HG02970 (cell line): ENCODE measurements around the gene CCM2.
"Not testable (repeated sequence)": the region's sequence is repeated elsewhere in the genome, so short reads cannot be mapped to it uniquely, and the experiment has no call there.

Source experiments
- ATAC-seq: cut with Tn5 transposase; IDR thresholded peaks from one replicate; pipeline ENCODE4 v1.9.1; 2021; ENCODE audit warnings: mild to moderate bottlenecking, moderate library complexity, moderate number of reproducible peaks; ENCODE audit not compliant: unreplicated experiment, low FRiP score

Gene CCM2

GRCh38 chr7:45028138-45028919 lies 28.3 kb downstream of the CCM2 start:
- no peak for ATAC-seq

GRCh38 chr7:45028920-45029344 lies 28.9 kb downstream of the CCM2 start:
- ATAC-seq: no peak

GRCh38 chr7:45031829-45032228 lies 31.8 kb downstream of the CCM2 start:
- no peak for ATAC-seq

- ATAC-seq: no peak
These were observed 32.4 kb downstream of the CCM2 start for GRCh38 chr7:45032421-45032820.

- no peak for ATAC-seq
These were observed 33.4 kb downstream of the CCM2 start for GRCh38 chr7:45033261-45033930.

- no peak for ATAC-seq
These were observed 33.9 kb downstream of the CCM2 start for GRCh38 chr7:45033931-45034290.

GRCh38 chr7:45034710-45035109 lies 34.7 kb downstream of the CCM2 start:
- ATAC-seq: not testable (repeated sequence)

GRCh38 chr7:45035371-45035770 lies 35.4 kb downstream of the CCM2 start:
- no peak for ATAC-seq

- ATAC-seq: no peak
These were observed 35.9 kb downstream of the CCM2 start for GRCh38 chr7:45035893-45036292.

GRCh38 chr7:45036317-45036716 lies 36.3 kb downstream of the CCM2 start:
- ATAC-seq: no peak

GRCh38 chr7:45036796-45037195 lies 36.8 kb downstream of the CCM2 start:
- no peak for ATAC-seq

- no peak for ATAC-seq
These were observed 37.9 kb downstream of the CCM2 start for GRCh38 chr7:45037876-45038275.

GRCh38 chr7:45039106-45039505 lies 39.1 kb downstream of the CCM2 start:
- no peak for ATAC-seq

- ATAC-seq: no peak
These were observed 44.3 kb downstream of the CCM2 start for GRCh38 chr7:45044338-45044737.

GRCh38 chr7:45048748-45049147 lies 48.7 kb downstream of the CCM2 start:
- no peak for ATAC-seq

GRCh38 chr7:45050198-45050597 lies 50.2 kb downstream of the CCM2 start:
- ATAC-seq: no peak

- ATAC-seq: no peak
These were observed 52.0 kb downstream of the CCM2 start for GRCh38 chr7:45052011-45052410.

- no peak for ATAC-seq
These were observed 53.4 kb downstream of the CCM2 start for GRCh38 chr7:45053401-45053800.

- no peak for ATAC-seq
These were observed 53.9 kb downstream of the CCM2 start for GRCh38 chr7:45053941-45054340.

GRCh38 chr7:45054442-45054841 lies 54.4 kb downstream of the CCM2 start:
- ATAC-seq: no peak

- ATAC-seq: no peak
These were observed 55.0 kb downstream of the CCM2 start for GRCh38 chr7:45055016-45055415.

- no peak for ATAC-seq
These were observed 55.7 kb downstream of the CCM2 start for GRCh38 chr7:45055594-45056219.
